Calu3 (cell line): ENCODE measurements around the gene PUS10. TPM values are rescaled to one million over a fixed set of nuclear protein-coding genes. Genes with fewer than 3 reads are reported as not detected.

ENCODE experiments used
- BruUV-seq: library from RNA; stranded (reverse); fragments of 400-500 nt; replicated peaks from 2 replicates; lab custom pipeline; 2021; lab: Mats Ljungman, UMichigan
- CTCF ChIA-PET: fragments of 300-600 bp; sonication (Branson Sonifier 250); formaldehyde crosslinking; loops from one replicate; lab custom pipeline; 2022; ENCODE audit warnings: antibody characterized with exemption; lab: Charles Lee
- DNase-seq: peaks from one replicate; pipeline ENCODE4 v3.0.0; 2022
- H3K27ac Mint-ChIP-seq: one replicate; pipeline ENCODE4 v1.8.0; 2022; ENCODE audit warnings: mixed read lengths; ENCODE audit not compliant: unreplicated experiment
- H3K27me3 Mint-ChIP-seq: one replicate; pipeline ENCODE4 v1.8.0; 2022; ENCODE audit warnings: mixed read lengths; ENCODE audit not compliant: unreplicated experiment
- H3K36me3 Mint-ChIP-seq: one replicate; pipeline ENCODE4 v1.8.0; 2022; ENCODE audit warnings: mild to moderate bottlenecking, moderate library complexity, mixed read lengths; ENCODE audit not compliant: insufficient read depth, unreplicated experiment
- H3K4me1 Mint-ChIP-seq: one replicate; pipeline ENCODE4 v1.8.0; 2022; ENCODE audit warnings: mild to moderate bottlenecking, low read depth, mixed read lengths; ENCODE audit not compliant: unreplicated experiment
- H3K4me3 Mint-ChIP-seq: one replicate; pipeline ENCODE4 v1.8.0; 2022; ENCODE audit warnings: mild to moderate bottlenecking, low read depth, moderate library complexity, mixed read lengths; ENCODE audit not compliant: unreplicated experiment
- H3K9me3 Mint-ChIP-seq: one replicate; pipeline ENCODE4 v1.8.0; 2022; ENCODE audit warnings: low read depth, mixed read lengths; ENCODE audit not compliant: unreplicated experiment
- intact Hi-C: fragments of 100-400 bp; cut with micrococcal nuclease; formaldehyde crosslinking; loops from one replicate; pipeline ENCODE4 v1.10.0; 2022; ENCODE audit not compliant: unreplicated experiment
- total RNA-seq: library from RNA; stranded (reverse); gene quantifications from 2 replicates; pipeline ENCODE4 v1.2.3, GENCODE V29; 2022
- TF ChIP-seq, protein P1 (sequence below): fragments of 200-600 bp; IDR thresholded peaks from one replicate; pipeline ENCODE4 v1.8.0; 2022; ENCODE audit warnings: antibody characterized with exemption; ENCODE audit not compliant: unreplicated experiment

The PUS10 gene
- total RNA-seq, 1 experiment from 2014 or later: 7.2 TPM

GRCh38 chr2:60980071-60980815, 37.8 kb downstream of the PUS10 start:
- BruUV-seq: no TSS peak
- TF ChIP-seq, protein P1, sequence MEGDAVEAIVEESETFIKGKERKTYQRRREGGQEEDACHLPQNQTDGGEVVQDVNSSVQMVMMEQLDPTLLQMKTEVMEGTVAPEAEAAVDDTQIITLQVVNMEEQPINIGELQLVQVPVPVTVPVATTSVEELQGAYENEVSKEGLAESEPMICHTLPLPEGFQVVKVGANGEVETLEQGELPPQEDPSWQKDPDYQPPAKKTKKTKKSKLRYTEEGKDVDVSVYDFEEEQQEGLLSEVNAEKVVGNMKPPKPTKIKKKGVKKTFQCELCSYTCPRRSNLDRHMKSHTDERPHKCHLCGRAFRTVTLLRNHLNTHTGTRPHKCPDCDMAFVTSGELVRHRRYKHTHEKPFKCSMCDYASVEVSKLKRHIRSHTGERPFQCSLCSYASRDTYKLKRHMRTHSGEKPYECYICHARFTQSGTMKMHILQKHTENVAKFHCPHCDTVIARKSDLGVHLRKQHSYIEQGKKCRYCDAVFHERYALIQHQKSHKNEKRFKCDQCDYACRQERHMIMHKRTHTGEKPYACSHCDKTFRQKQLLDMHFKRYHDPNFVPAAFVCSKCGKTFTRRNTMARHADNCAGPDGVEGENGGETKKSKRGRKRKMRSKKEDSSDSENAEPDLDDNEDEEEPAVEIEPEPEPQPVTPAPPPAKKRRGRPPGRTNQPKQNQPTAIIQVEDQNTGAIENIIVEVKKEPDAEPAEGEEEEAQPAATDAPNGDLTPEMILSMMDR: no peak
- H3K4me3 Mint-ChIP-seq: no peak overlapping the region

DNA sequence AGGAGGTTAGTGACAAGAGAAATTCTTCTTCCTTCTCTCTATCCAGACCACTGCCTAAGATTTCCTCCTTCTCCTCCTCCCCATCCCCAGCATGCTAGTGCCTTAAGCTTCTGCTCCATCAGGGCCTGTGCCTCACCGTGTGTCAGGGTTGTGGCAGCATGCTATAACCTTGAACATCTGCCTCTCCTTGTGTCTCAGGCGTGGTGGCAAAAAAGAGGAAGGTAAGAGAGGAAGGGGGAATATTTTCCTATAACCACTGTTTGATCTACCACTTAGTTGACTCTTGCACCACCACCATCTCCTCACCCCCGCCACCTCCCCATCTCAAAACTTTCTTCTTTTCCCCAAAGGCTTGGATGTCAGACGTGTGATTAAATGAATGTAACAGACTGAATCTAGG, 38.8 kb downstream of the PUS10 start:
- H3K9me3 Mint-ChIP-seq: no peaks in the 10 kb centered on the region
- CTCF ChIA-PET: no interaction called here
- BruUV-seq: no TSS peak
- no peaks in the 10 kb centered on the region for H3K36me3 Mint-ChIP-seq
- H3K27ac Mint-ChIP-seq: no peak overlapping the region
- intact Hi-C loops: no loop called here
- no peaks in the 10 kb centered on the region for H3K27me3 Mint-ChIP-seq
- DNase-seq: no peak
- TF ChIP-seq, protein P1: no peak
- no peak overlapping the region for H3K4me3 Mint-ChIP-seq
- no peaks in the 10 kb centered on the region for H3K4me1 Mint-ChIP-seq

More at GRCh38 chr2:60980071-60980815, 37.8 kb downstream of the PUS10 start:
- no peak for DNase-seq
- Mint-ChIP-seq H3K9me3 (no peaks in the 10 kb centered on the region), H3K27ac (no peak overlapping the region), H3K36me3 (no peaks in the 10 kb centered on the region), H3K4me1 (no peaks in the 10 kb centered on the region), H3K27me3 (no peaks in the 10 kb centered on the region)
- intact Hi-C loops: no loop called here
- CTCF ChIA-PET: no interaction called here

DNA sequence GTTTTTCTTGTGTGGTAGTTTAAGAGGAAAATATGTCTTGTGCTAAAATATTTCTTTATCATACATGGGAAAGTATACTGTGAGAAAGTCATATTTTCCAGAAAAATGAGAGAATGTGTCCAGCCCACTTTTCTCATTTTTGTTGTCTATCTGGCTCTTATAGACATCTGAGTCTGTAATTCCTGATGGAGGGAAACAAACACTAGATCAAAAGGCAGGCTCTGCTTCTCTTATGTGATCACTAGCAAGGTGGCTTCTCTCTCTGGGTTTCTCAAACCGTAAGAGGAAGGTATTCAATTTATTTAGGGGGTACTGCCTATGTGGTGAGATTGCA, 40.5 kb downstream of the PUS10 start:
- BruUV-seq: no TSS peak
- no peak overlapping the region for H3K27ac Mint-ChIP-seq
- no peaks in the 10 kb centered on the region for H3K36me3 Mint-ChIP-seq
- CTCF ChIA-PET: no interaction called here
- no peaks in the 10 kb centered on the region for H3K27me3 Mint-ChIP-seq
- H3K9me3 Mint-ChIP-seq: no peaks in the 10 kb centered on the region
- H3K4me1 Mint-ChIP-seq: no peaks in the 10 kb centered on the region
- TF ChIP-seq, protein P1: no peak
- intact Hi-C loops: no loop called here
- no peak for DNase-seq
- H3K4me3 Mint-ChIP-seq: no peak overlapping the region

- Mint-ChIP-seq H3K4me1 (no peaks in the 10 kb centered on the region), H3K36me3 (no peaks in the 10 kb centered on the region), H3K27me3 (no peaks in the 10 kb centered on the region), H3K4me3 (no peak overlapping the region), H3K27ac (no peak overlapping the region), H3K9me3 (no peaks in the 10 kb centered on the region)
- no peak for DNase-seq
- CTCF ChIA-PET: no interaction called here
- intact Hi-C loops: no loop called here
- no TSS peak for BruUV-seq
- TF ChIP-seq, protein P1: no peak
Measured at GRCh38 chr2:60976875-60977561, 41.0 kb downstream of the PUS10 start.
